Body of pancreas (tissue), 4 donors: ENCODE results near the gene ZNF71.

Experiments
- CTCF ChIP-seq, 7 experiments: fragments of 450-650 bp in 4 of 7; fragments of 200-600 bp in 3 of 7; sonication (generic) in 3 of 7; IDR thresholded peaks; one replicate each; pipeline ENCODE4 v1.5.1; 2016 to 2019; ENCODE audit warnings: antibody characterized with exemption in 7 of 7
- POLR2A ChIP-seq, 3 donors: fragments of 450-650 bp; IDR thresholded peaks; one replicate each; pipeline ENCODE4 v1.6.1; 2016; ENCODE audit warnings: antibody characterized with exemption in 3 of 3, mild to moderate bottlenecking in 2 of 3

GRCh38 chr19:56622374-56622773, 27.3 kb downstream of the ZNF71 start:
- TF ChIP-seq POLR2A (IDR thresholded peaks at IDR 0.05) (no peak), CTCF (IDR thresholded peaks at IDR 0.05) (no peak)
